Fibroblast of skin of abdomen (primary cell): ENCODE measurements around the gene ABT1.
A peak's percentile ranks its signal among the peaks of the same experiment; 100 is the strongest.

Experiments used
- DNase-seq: peaks from one replicate; pipeline ENCODE4 v3.0.0-alpha.2; 2013

The ABT1 gene

DNA sequence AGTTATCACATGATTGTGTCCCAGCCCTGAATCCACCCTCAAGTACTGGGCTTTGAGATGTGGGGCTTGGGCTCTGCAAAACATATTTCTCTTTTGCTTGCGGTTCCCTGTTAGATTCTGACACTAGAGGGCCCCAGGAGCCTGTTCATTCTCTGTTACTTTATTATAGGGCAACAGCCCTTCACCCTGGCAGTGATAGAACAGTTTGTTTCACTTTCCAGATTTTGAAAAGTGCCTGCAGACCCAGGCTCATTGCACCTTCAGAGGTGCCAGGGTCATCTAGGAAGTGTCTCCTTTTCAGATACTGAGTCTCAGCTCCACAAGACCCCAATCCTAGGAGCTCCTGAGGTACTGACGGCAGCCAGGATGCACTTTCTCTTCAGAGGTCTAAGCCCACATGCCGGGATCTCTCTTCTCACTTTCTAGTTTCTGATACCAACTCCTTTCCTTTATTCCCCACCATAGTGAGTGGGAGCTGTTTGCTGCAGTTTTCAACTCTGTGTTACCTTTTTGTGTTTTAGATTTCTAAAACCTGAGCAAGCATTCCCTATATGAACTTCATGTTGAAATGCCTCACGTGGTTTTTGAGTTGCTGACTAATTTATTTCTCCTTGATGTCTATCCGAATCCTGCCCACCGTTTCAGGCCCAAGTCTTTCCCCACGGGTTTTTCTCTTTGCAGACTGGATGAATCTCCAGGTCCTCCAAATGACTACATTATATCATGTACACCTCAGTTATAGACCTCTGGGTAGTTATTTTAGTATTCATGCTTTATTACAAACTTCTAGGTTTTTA lies 10.9 kb downstream of the ABT1 start:
- peak; percentile 53 for DNase-seq

- DNase-seq: no peak
Observed at GRCh38 chr6:26609463-26609862, 12.7 kb downstream of the ABT1 start.

DNA sequence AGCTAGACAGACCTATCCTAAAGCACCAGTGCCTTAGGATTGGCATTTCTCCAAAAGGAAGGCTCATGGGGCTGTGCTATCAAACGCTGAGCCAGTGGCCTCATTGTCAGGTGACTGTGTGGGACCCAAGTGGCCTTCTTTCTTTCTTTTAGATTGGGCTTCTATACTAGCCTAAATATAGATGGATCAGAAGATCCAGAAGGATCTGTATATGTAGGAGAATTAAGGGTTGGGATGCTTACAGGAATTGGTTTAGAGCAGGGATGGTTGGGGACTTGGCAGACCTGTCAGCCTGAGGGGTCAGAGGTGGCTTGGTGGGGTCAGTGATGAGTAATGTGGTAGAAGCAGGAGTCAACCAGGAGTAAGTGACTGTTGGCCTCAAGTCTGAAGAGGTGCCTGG lies 14.8 kb downstream of the ABT1 start:
- no peak for DNase-seq

GRCh38 chr6:26613201-26613600 lies 16.4 kb downstream of the ABT1 start:
- no peak for DNase-seq

DNA sequence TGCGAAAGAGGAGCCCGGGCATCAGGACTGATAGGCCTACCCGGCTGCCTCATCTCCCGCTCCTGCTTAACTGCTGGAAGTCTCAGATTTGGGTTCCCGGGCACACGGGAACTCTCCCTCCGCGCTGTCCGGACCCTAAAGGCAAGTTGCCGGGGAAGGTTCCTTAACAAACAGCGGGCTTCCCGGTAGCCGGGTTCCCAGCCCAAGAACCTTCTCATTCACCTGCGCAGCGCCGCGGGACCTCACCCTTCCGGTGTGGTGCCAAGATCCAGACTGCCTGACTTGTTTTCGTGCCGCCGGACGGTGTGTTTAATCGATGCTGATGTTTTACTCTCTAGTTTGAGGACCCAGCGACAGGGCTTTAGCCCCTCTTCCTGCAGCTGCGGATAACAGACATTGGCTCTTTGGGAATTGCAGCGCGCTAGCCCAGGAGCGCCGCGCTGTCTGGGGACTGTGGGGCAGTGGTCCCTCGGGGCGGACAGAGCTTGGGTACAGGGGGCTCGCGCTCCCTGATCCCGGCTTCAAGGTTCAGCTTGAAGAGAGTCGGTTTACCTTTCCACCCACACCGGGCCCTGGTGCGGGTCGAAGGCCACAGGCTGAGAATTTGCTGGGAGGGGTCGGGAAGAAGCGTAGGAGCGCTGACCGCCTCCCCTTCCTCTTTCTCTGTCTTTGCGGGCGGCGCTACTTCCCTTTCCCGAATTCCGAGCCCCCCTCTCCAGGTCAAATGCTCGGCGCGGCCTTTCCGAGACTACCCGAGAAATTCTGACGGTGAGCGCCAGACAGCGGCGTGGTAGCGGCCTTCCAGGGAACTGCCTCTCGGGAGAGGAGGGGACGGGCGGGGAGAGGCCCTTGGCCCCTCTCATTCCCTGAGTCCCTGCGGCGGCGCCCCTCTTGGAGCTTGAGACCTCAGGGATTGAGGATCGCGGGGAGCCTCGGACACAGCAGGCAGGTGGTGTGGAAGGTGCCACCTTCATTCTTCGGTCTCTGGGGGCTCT lies 17.2 kb downstream of the ABT1 start:
- DNase-seq: no peak

- no peak for DNase-seq
Observed at GRCh38 chr6:26623339-26623859, 26.6 kb downstream of the ABT1 start.

GRCh38 chr6:26624557-26624956 lies 27.8 kb downstream of the ABT1 start:
- DNase-seq: no peak

DNA sequence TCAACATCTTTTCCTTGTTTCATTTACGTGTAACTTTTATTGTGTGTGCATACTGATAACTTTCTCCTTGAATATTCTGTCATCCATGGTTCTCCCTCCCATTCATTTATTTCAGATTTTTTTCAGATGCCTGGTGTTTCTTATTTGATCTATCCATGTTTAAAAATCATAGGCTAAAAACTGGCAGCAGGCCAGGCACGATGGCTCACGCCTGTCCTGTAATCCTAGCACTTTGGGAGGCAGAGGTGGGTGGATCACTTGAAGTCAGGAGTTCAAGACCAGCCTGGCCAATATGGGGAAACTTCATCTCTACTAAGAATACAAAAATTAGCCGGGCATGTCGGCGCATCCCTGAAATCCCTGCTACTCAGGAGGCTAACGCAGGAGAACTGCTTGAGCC lies 31.1 kb downstream of the ABT1 start:
- DNase-seq: no peak

GRCh38 chr6:26629359-26629758 lies 32.6 kb downstream of the ABT1 start:
- DNase-seq: no peak

DNA sequence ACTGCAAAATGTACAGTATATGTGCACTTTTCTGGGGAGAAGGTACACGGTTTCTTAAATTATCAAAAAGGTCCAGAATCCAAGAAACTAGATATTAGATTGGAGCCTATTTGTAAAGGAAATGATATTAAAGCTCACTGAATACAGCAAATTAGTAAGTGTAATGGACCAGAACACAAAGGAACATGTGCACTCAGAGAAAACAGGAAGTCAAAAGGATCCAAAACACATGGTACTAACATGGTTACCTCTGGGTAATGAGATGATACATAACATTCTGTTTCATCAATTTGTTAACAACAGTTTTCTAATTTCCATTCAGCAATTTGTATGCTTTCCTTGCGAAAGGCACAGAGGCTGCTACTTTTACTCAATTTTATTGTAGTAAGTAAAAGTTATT lies 44.1 kb downstream of the ABT1 start:
- no peak for DNase-seq

DNA sequence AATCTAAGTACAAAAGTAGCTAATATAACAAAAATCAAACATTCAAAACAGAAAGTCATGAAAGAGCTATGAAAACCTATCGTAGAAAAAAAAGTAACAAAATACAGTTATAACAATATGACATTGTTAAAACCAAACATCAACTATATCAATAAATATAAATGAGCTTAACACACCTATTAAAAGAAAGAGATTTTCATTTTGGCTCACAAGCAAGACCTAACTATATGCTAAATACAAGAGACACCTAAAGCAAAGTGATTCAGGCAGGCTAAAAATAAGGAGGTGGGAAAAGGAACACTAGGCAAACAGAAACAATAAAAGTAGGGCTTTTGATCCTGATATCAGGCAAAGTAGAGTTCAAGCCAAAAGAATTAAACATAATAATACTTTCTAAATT lies 49.3 kb downstream of the ABT1 start:
- no peak for DNase-seq
